Gastrocnemius medialis (tissue), 4 donors: ENCODE measurements around the gene E2F8. TPM values are rescaled to one million over a fixed set of nuclear protein-coding genes. Genes with fewer than 3 reads are reported as not detected.
A peak's percentile ranks its signal among the peaks of the same experiment; 100 is the strongest.

Experiments
- ATAC-seq, 2 donors: fragments of 150-250 bp; one replicate each; pipeline ENCODE4 v1.9.1; 2016
- DNase-seq, 2 donors: peaks; one replicate each; pipeline ENCODE4 v3.0.0-alpha.2; 2019
- H3K27ac ChIP-seq, 4 donors: fragments of 200-600 bp; sonication (generic); 1 replicate in 1 of 4; 2 replicates in 3 of 4; pipeline ENCODE4 v1.5.1; 2016 to 2018; ENCODE audit warnings: mild to moderate bottlenecking in 2 of 4, moderate library complexity in 1 of 4
- H3K27me3 ChIP-seq, 3 donors: fragments of 200-600 bp; sonication (generic) in 2 of 3; 1 replicate in 1 of 3; 2 replicates in 2 of 3; pipeline versions ENCODE4 v1.5.1 to v1.6.0; 2016 to 2019; ENCODE audit warnings: mild to moderate bottlenecking in 1 of 3, moderate library complexity in 1 of 3
- H3K36me3 ChIP-seq, 2 donors: fragments of 200-600 bp; sonication (generic) in 1 of 2; one replicate each; pipeline ENCODE4 v1.5.1; 2017 to 2018
- H3K4me1 ChIP-seq, 2 donors: fragments of 200-600 bp; sonication (generic) in 1 of 2; one replicate each; pipeline ENCODE4 v1.5.1; 2016 to 2017; ENCODE audit warnings: mild to moderate bottlenecking in 2 of 2
- H3K4me3 ChIP-seq, 4 donors: fragments of 200-600 bp; sonication (generic) in 3 of 4; 1 replicate in 1 of 4; 2 replicates in 3 of 4; pipeline ENCODE4 v1.5.1; 2016 to 2019; ENCODE audit warnings: mild to moderate bottlenecking in 2 of 4
- H3K9me3 ChIP-seq, 3 donors: fragments of 200-600 bp; sonication (generic) in 2 of 3; 1 replicate in 1 of 3; 2 replicates in 2 of 3; pipeline ENCODE4 v1.5.1; 2016 to 2019
- POLR2A ChIP-seq, 2 donors: fragments of 450-650 bp; IDR thresholded peaks; one replicate each; pipeline ENCODE4 v1.6.1; 2017; ENCODE audit warnings: antibody characterized with exemption in 2 of 2, mild to moderate bottlenecking in 2 of 2, moderate library complexity in 2 of 2
- in situ Hi-C, 4 donors: fragments of 200-750 bp; cut with MboI; loops; one replicate each; pipeline versions ENCODE4 v1.15.0 to v1.8.0; 2017; ENCODE audit warnings: low sequenced_read_pairs in 4 of 4
- intact Hi-C: fragments of 100-400 bp; cut with DNase I; formaldehyde crosslinking; loops from one replicate; pipeline ENCODE4 v1.15.1; 2023; ENCODE audit warnings: low total_unique reads
- total RNA-seq, 4 donors: library from RNA; depleted of rRNA; stranded (reverse); fragments of >200 nt; gene quantifications; one replicate each; pipeline versions ENCODE4 v1.1.0 to v1.2.3, GENCODE V29; 2016
- TF ChIP-seq, protein P1 (sequence below), 5 experiments: fragments of 450-650 bp in 3 of 5; fragments of 200-600 bp in 2 of 5; sonication (generic) in 2 of 5; IDR thresholded peaks in 4 of 5; conservative IDR thresholded peaks in 1 of 5; 1 replicate in 4 of 5; 2 replicates in 1 of 5; pipeline ENCODE4 v1.5.1; 2016 to 2019; ENCODE audit warnings: antibody characterized with exemption in 5 of 5, mild to moderate bottlenecking in 3 of 5, moderate library complexity in 3 of 5

Gene E2F8
- total RNA-seq, 4 donors from 2014 or later = 0.39 to 0.80 (median 0.78) TPM; not detected in 1

DNA sequence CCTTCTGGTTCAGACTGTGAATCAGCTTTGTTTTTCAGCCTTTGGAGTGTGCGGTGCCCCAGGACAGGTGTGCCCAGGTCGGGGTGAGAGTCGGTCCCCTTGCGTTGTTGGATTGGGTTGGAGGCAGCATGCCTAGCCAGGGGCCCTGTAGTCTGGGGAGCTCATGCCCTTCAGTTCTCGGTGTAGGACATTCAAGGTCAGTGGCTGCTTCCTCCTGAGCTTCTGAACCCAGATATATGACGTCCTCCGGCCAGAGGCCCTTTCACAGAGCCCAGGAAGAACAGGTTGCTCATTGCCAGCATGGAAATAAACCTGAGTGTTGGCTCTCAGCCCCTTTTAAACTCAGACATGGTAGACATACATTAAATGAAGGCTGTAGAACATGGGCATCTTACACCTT lies 41.7 kb downstream of the E2F8 start:
- in situ Hi-C loops (no loop called here), intact Hi-C loops (no loop called here)
- H3K27ac ChIP-seq = peak overlapping the region; percentile 90 to 94 (median 94)
- peak overlapping the region in 1 of 4 donors; percentile 42 for H3K4me3 ChIP-seq
- H3K4me1 ChIP-seq = peaks cover 53 to 61% of the 10 kb centered on the region in 2 donors
- DNase-seq (no peak), ATAC-seq (no peak)
- TF ChIP-seq, protein P1, sequence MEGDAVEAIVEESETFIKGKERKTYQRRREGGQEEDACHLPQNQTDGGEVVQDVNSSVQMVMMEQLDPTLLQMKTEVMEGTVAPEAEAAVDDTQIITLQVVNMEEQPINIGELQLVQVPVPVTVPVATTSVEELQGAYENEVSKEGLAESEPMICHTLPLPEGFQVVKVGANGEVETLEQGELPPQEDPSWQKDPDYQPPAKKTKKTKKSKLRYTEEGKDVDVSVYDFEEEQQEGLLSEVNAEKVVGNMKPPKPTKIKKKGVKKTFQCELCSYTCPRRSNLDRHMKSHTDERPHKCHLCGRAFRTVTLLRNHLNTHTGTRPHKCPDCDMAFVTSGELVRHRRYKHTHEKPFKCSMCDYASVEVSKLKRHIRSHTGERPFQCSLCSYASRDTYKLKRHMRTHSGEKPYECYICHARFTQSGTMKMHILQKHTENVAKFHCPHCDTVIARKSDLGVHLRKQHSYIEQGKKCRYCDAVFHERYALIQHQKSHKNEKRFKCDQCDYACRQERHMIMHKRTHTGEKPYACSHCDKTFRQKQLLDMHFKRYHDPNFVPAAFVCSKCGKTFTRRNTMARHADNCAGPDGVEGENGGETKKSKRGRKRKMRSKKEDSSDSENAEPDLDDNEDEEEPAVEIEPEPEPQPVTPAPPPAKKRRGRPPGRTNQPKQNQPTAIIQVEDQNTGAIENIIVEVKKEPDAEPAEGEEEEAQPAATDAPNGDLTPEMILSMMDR (IDR thresholded peaks at IDR 0.05 in 4 of 5, conservative IDR thresholded peaks at IDR 0.05 in 1 of 5) = no peak
- no peak for TF ChIP-seq POLR2A (IDR thresholded peaks at IDR 0.05)
- H3K9me3 ChIP-seq = no peaks in the 10 kb centered on the region
- no peaks in the 10 kb centered on the region for H3K27me3 ChIP-seq
- H3K36me3 ChIP-seq = no peaks in the 10 kb centered on the region

DNA sequence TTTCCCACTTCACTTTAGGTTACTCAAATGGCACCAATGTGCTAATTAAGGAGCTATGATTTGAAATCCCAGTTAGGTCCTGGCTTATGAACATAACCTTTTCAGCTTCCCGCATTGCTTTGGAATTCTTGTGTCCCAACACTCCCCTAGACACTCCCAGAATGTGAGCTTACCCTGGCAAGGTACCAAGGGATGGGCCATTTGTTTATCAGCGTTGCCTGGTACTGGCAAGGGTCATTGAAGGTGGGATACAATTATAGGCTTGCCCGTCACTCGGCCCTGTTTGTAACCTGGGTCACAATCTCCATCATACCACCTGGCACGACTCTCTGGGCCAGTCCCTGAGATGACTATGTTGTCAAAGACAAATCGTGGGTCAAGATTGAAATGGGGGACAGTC lies 44.3 kb downstream of the E2F8 start:
- intact Hi-C loops (no loop called here), in situ Hi-C loops (no loop called here)
- peaks cover 0 to 9% of the 10 kb centered on the region in 2 donors for H3K36me3 ChIP-seq
- no peaks in the 10 kb centered on the region for H3K27me3 ChIP-seq
- peak in 1 of 2 donors; percentile 29 for ATAC-seq
- H3K27ac ChIP-seq = peak overlapping the region; percentile 81 to 94 (median 94)
- H3K4me3 ChIP-seq = no peak overlapping the region
- peaks cover 56 to 67% of the 10 kb centered on the region in 2 donors for H3K4me1 ChIP-seq
- peak; percentile 11 to 71 for DNase-seq
- H3K9me3 ChIP-seq = no peaks in the 10 kb centered on the region
- no peak for TF ChIP-seq POLR2A (IDR thresholded peaks at IDR 0.05)
- TF ChIP-seq, protein P1 (IDR thresholded peaks at IDR 0.05 in 4 of 5, conservative IDR thresholded peaks at IDR 0.05 in 1 of 5) = no peak

DNA sequence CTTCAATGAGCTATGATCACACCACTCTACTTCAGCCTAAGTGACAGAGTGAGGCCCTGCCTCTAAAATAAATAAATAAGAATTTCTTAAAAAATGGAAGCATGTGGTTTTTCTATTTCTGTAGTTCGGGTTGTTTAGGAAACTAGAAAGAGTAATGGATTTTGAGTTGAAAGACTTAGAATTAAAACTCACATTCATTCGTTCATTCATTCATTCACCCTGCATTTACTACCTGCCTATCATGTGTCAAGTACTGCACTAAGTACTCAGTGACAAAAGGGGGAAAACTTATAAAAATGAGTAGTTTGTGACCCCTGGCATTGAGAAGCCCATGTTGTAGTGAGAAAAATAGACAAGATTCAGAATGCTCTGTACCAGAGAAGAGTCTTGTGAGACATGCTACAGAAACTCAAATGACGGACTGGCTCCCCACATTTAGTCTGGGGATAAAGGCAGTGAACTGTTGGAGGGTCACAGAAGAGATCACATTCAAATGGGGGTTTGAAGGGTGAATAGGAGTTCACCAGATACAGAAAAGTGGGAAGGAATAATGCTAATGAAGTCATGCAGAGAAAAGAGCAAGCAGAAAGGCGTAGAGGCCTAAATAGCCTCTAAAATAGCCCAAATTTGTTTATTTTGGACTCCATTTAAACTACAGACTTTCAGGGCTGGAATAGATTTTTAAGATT lies 46.0 kb downstream of the E2F8 start:
- Histone ChIP-seq H3K27ac (peak overlapping the region; percentile 81 to 94 (median 94)), H3K27me3 (no peaks in the 10 kb centered on the region), H3K36me3 (peaks cover 0 to 14% of the 10 kb centered on the region in 2 donors), H3K4me1 (peaks cover 44 to 54% of the 10 kb centered on the region in 2 donors), H3K9me3 (no peaks in the 10 kb centered on the region), H3K4me3 (no peak overlapping the region)
- intact Hi-C loops = no loop called here
- TF ChIP-seq, protein P1 (IDR thresholded peaks at IDR 0.05 in 4 of 5, conservative IDR thresholded peaks at IDR 0.05 in 1 of 5) = no peak
- no peak for TF ChIP-seq POLR2A (IDR thresholded peaks at IDR 0.05)
- DNase-seq (no peak), ATAC-seq (no peak)
- in situ Hi-C loops = no loop called here

DNA sequence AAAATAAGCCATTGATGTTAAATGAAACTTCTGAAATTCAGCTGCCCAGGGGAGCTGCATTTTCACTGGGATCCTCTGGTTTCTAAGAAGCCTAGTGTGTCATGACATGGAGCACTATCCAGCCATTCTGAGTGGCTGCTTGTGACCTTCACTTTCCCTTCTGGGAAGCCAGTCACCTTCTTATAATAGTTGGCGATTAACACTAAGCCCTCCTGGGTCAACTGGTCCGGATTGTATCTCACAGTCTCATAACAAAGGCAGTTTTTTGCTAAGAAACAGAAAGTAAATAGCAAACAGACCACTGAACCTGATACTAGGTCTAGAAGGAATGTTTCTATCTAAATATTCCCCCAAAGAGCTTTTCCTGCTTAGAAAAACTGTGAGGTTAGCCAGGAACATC lies 46.8 kb downstream of the E2F8 start:
- intact Hi-C loops (no loop called here), in situ Hi-C loops (no loop called here)
- ATAC-seq = peak in 1 of 2 donors; percentile 47
- H3K27ac ChIP-seq = peak overlapping the region; percentile 81 to 94 (median 94)
- no peaks in the 10 kb centered on the region for H3K9me3 ChIP-seq
- H3K4me3 ChIP-seq = no peak overlapping the region
- H3K4me1 ChIP-seq = peaks cover 35 to 45% of the 10 kb centered on the region in 2 donors
- no peak for TF ChIP-seq POLR2A (IDR thresholded peaks at IDR 0.05)
- TF ChIP-seq, protein P1 (IDR thresholded peaks at IDR 0.05 in 4 of 5, conservative IDR thresholded peaks at IDR 0.05 in 1 of 5) = no peak
- peaks cover 0 to 22% of the 10 kb centered on the region in 2 donors for H3K36me3 ChIP-seq
- H3K27me3 ChIP-seq = no peaks in the 10 kb centered on the region
- DNase-seq = no peak
